SU-DHL-6 (cell line): ENCODE measurements around the gene CCDC137.
A peak's percentile ranks its signal among the peaks of the same experiment; 100 is the strongest.

Experiments used
- H2AFZ ChIP-seq: fragments of 200-600 bp; sonication (generic); 2 replicates; pipeline ENCODE4 v1.6.1; 2014; ENCODE audit warnings: low read depth, mild to moderate bottlenecking, moderate library complexity, mixed read lengths, antibody characterized with exemption, low read length; ENCODE audit not compliant: severe bottlenecking
- H3F3A ChIP-seq: fragments of 200-600 bp; shearing (Covaris generic); 2 replicates; pipeline ENCODE4 v1.6.0; 2016; ENCODE audit warnings: antibody characterized with exemption, mild to moderate bottlenecking; ENCODE audit not compliant: insufficient read depth
- H3K27ac ChIP-seq: fragments of 200-600 bp; sonication (generic); 2 replicates; pipeline ENCODE4 v1.5.1; 2016; ENCODE audit warnings: low read depth, mild to moderate bottlenecking, low read length, moderate library complexity, mixed read lengths
- H3K27me3 ChIP-seq: fragments of 200-600 bp; sonication (generic), shearing (Covaris generic); 2 replicates; pipeline ENCODE4 v1.6.0; 2014; ENCODE audit warnings: mild to moderate bottlenecking, low read length
- H3K36me3 ChIP-seq: fragments of 200-600 bp; sonication (generic); 2 replicates; pipeline ENCODE4 v1.6.1; 2014; ENCODE audit warnings: mild to moderate bottlenecking, low read length, mixed read lengths
- H3K4me2 ChIP-seq: fragments of 300-600, 200-600 bp; shearing (Covaris generic), sonication (generic); 2 replicates; pipeline ENCODE4 v1.6.0; 2014; ENCODE audit warnings: low read length, low read depth, mild to moderate bottlenecking; ENCODE audit not compliant: poor library complexity, severe bottlenecking
- H3K4me3 ChIP-seq: fragments of 200-600 bp; sonication (generic); 2 replicates; pipeline ENCODE4 v1.5.1; 2014; ENCODE audit warnings: antibody characterized with exemption, low read length, mild to moderate bottlenecking, mixed read lengths; ENCODE audit not compliant: insufficient read depth, poor library complexity, severe bottlenecking
- H3K79me2 ChIP-seq: fragments of 200-600 bp; sonication (generic); 2 replicates; pipeline ENCODE4 v1.6.1; 2014; ENCODE audit warnings: mild to moderate bottlenecking, low read length, moderate library complexity; ENCODE audit not compliant: insufficient read depth
- H3K9ac ChIP-seq: fragments of 200-600 bp; sonication (generic); 2 replicates; pipeline ENCODE4 v1.7.0; 2014; ENCODE audit warnings: mild to moderate bottlenecking, low read length
- H3K9me2 ChIP-seq: fragments of 200-600 bp; sonication (generic); replicated peaks from 2 replicates; pipeline ENCODE4 v1.6.1; 2014; ENCODE audit warnings: low read length; ENCODE audit not compliant: insufficient read depth
- H3K9me3 ChIP-seq: fragments of 200-600 bp; sonication (generic); 2 replicates; pipeline ENCODE4 v1.6.1; 2014; ENCODE audit warnings: low read length, mixed read lengths; ENCODE audit not compliant: insufficient read depth
- H4K20me1 ChIP-seq: fragments of 200-600 bp; sonication (generic); 2 replicates; pipeline ENCODE4 v1.6.1; 2014; ENCODE audit warnings: low read depth, mild to moderate bottlenecking, antibody characterized with exemption, low read length, moderate library complexity, mixed read lengths
- EZH2phosphoT487 ChIP-seq: fragments of 200-600 bp; sonication (generic), shearing (Covaris generic); conservative IDR thresholded peaks from 2 replicates; pipeline ENCODE4 v1.6.1; 2018; ENCODE audit warnings: mild to moderate bottlenecking, antibody characterized with exemption, low read length, moderate library complexity, mixed read lengths
- TF ChIP-seq, protein P1 (sequence below): fragments of 200-600 bp; sonication (generic); IDR thresholded peaks from one replicate; pipeline ENCODE4 v1.5.1; 2017; ENCODE audit warnings: antibody characterized with exemption, mild to moderate bottlenecking, low read length, moderate library complexity; ENCODE audit not compliant: insufficient read depth, poor library complexity, severe bottlenecking

CCDC137 gene

DNA sequence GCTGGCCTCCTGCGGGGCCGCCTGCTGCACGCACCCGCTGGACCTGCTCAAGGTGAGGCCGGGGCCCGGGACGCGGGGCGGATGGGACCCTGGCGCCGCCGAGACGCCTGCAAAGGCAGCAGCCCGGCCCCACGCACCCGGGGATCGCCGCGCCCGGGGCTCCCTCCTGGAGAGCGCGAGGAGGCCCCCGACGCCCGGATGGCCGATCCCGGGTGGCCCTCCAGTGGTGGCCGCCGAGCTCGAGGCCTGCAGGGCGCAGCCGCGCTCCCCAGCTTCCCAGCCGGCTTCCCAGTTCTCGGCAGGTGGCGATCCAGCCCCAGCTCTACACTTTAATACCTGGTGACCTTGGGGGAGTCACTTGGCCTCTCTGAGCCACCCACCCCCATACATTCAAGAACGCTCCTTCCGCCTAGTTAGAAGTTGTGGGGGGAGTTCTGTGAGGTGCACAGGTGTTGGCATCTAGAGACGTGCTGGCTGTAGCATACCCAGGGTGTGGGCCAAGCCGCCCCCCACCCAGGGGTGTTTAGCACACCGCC, 46.0 kb downstream of the CCDC137 start:
- H3F3A ChIP-seq, result peaks cover 25% of the 10 kb centered on the region
- peaks cover 27% of the 10 kb centered on the region for H3K79me2 ChIP-seq
- H3K27ac ChIP-seq, result peak overlapping the region; percentile 41
- H3K9me2 ChIP-seq, result no peaks in the 10 kb centered on the region
- no peaks in the 10 kb centered on the region for H3K9me3 ChIP-seq
- peak overlapping the region; percentile 86 for H3K4me3 ChIP-seq
- no peaks in the 10 kb centered on the region for H4K20me1 ChIP-seq
- no peaks in the 10 kb centered on the region for H3K27me3 ChIP-seq
- peak overlapping the region; percentile 93 for H3K9ac ChIP-seq
- H3K36me3 ChIP-seq, result no peaks in the 10 kb centered on the region
- H3K4me2 ChIP-seq, result peak overlapping the region; percentile 80
- TF ChIP-seq, protein P1, sequence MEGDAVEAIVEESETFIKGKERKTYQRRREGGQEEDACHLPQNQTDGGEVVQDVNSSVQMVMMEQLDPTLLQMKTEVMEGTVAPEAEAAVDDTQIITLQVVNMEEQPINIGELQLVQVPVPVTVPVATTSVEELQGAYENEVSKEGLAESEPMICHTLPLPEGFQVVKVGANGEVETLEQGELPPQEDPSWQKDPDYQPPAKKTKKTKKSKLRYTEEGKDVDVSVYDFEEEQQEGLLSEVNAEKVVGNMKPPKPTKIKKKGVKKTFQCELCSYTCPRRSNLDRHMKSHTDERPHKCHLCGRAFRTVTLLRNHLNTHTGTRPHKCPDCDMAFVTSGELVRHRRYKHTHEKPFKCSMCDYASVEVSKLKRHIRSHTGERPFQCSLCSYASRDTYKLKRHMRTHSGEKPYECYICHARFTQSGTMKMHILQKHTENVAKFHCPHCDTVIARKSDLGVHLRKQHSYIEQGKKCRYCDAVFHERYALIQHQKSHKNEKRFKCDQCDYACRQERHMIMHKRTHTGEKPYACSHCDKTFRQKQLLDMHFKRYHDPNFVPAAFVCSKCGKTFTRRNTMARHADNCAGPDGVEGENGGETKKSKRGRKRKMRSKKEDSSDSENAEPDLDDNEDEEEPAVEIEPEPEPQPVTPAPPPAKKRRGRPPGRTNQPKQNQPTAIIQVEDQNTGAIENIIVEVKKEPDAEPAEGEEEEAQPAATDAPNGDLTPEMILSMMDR, result no peak
- TF ChIP-seq EZH2phosphoT487, result no peak
- H2AFZ ChIP-seq, result peak overlapping the region; percentile 70

DNA sequence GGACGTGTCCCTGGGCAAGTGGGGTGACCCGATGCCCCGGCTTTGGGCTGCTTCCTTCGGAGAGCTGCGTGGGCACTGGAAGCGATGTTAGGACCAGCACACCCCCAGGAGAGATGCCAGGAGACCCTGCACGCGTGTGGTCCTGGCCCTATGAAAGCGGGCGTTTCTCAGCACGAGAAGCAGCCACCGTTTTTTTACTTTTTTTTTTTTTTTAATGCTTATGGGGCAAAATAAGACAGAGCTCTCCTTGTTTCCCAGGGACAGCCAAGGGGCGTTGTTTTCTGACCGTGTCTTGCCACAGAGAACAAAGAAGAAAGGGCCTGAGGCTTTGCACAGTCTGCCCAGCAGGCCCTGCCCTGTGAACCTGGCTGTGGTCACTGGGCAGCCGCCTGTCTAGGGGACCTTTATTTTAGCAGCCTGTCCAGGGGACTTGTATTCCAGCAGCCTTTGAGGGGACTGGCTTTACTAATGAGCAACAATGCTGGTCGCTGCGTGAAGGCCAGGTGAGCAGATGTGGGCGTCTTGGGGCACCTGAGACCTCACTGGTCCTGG, 46.5 kb downstream of the CCDC137 start:
- Histone ChIP-seq H2AFZ (no peak overlapping the region), H3K79me2 (peaks cover 27% of the 10 kb centered on the region), H3K9ac (peak overlapping the region; percentile 93), H3F3A (peaks cover 25% of the 10 kb centered on the region), H3K9me2 (no peaks in the 10 kb centered on the region), H4K20me1 (no peaks in the 10 kb centered on the region), H3K9me3 (no peaks in the 10 kb centered on the region), H3K27me3 (no peaks in the 10 kb centered on the region), H3K4me2 (peak overlapping the region; percentile 80), H3K27ac (peak overlapping the region; percentile 41; the same call in 1 of the 2 replicates), H3K36me3 (no peaks in the 10 kb centered on the region), H3K4me3 (peak overlapping the region; percentile 86)
- no peak for TF ChIP-seq EZH2phosphoT487
- TF ChIP-seq, protein P1, result no peak

DNA sequence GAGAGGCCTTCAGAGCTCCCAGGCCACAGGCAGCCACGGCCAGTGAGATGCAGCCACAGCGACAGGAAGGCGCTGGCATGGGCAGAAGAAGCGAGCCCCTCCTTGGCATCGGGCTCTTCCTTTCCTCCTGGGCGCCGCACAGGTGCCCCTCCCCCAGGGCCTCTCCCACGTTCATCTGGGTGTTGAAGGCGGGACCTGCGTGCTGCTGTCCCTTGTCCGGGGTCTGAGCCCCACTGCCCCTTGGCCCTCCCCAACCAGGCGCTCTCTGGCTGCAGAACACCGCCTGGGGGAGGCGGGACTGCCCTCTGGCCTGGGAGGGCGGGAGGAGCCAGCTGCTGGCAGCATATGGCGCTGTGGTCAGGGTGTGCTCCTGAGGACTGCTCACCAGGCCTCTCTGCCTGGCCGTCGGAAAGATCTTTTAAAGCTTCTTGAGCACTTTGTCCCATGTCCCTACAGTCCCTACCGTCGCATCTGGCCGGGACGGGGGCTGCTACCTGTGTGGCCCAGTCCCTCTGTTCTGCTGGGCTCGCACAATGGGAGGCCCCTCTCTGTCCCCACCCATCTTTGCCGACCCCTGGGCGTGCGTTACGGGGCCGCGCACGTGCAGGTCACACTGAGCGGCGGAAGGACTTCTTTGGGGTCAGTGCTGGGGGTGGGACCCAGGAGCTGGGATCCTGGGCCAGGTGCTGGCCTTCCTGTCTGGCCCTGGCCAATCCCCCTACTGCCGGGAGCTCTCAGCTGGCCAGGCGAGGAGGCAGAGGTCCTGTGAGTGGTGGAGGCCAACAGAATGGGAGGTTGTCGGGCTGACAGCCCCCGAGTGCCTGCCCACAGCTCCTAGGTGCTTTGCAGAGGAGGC, 47.2 kb downstream of the CCDC137 start:
- H3K9me2 ChIP-seq, result no peaks in the 10 kb centered on the region
- TF ChIP-seq, protein P1, result no peak
- no peak for TF ChIP-seq EZH2phosphoT487
- H3K79me2 ChIP-seq, result peaks cover 27% of the 10 kb centered on the region
- peaks cover 25% of the 10 kb centered on the region for H3F3A ChIP-seq
- H3K4me3 ChIP-seq, result peak overlapping the region; percentile 86
- H2AFZ ChIP-seq, result no peak overlapping the region
- no peaks in the 10 kb centered on the region for H3K9me3 ChIP-seq
- no peaks in the 10 kb centered on the region for H3K36me3 ChIP-seq
- H3K4me2 ChIP-seq, result peak overlapping the region; percentile 80
- no peaks in the 10 kb centered on the region for H4K20me1 ChIP-seq
- H3K27me3 ChIP-seq, result no peaks in the 10 kb centered on the region
- H3K27ac ChIP-seq, result no peak overlapping the region
- peak overlapping the region; percentile 93 for H3K9ac ChIP-seq
